Measurements from ENCODE around the gene SHB.

The SHB gene

GRCh38 chr9:37986001-37986400, 83.0 kb downstream of the SHB start:
- no peak for DNase-seq

DNA sequence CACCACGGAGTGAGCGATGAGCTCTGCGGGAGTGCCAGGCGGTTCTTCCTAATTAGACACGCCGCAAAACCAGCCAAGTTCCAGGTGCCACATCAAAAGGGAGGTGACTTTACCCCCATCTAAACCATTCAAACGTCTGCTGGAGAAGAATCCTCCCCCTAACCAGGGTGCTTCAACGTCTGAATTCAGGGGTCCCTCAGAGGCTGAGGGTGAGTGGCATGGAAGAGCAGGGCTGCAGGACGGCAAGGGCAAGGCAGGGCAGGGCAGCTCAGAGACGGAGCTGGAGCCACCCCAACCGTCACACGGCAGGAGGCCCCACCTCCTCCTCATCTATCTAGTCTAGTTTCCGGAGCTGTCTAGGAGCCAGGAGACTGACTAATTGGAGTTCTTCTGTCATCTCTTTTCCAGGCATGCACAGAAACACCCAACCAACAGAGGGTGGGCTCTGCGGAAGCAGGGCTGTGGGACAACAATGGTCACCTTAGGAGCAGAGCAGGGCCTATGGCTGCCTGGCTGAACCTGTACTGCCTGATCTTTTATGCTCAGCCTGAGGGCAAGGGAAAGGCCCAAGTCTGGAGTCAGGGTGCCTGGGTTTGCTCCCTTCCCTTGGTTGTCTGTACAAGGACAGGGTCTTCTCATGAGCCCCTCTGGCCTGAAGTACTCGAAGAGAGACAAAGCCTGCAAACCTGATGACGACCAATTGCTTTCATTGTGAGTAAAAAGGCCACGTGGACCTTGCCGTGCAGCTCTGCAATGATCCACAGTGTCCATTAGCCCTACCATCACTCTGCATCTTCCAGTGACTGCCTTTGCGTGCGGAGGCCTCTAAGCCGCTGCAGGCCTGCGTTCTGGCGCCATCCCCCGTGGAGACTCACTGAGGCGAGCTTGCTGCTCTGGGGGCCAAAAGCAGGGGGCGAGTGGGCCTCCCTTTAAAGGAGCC, 84.1 kb downstream of the SHB start:
- DNase-seq = peak; percentile 85

DNA sequence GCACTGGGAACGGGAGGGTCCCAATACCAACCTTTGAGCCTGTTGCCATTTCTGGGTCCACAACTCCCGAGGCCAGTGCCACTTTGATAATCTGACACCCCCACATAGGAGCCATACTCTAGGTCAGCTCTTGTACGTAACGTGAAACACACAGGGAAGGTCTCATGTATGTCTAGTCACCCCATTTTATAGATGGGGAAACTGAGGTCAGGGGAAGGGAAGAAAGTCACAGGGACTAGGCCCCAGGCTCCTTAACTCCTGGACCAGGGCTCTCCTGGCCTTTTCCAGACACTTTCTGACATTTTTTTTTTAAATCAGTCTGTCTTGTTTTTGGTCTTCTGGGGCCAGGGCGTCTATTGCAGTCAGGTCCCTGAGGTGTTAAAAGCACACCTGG, 84.8 kb downstream of the SHB start:
- DNase-seq = no peak

- no peak for DNase-seq
Observed at GRCh38 chr9:37983381-37984067, 85.5 kb downstream of the SHB start.

- peak; percentile 15 for DNase-seq
Observed at GRCh38 chr9:37979844-37980243, 89.2 kb downstream of the SHB start.

- DNase-seq = no peak
Observed at GRCh38 chr9:37978983-37979382, 90.0 kb downstream of the SHB start.

- DNase-seq = no peak
Observed at GRCh38 chr9:37978481-37978864, 90.6 kb downstream of the SHB start.

GRCh38 chr9:37977851-37978480, 91.1 kb downstream of the SHB start:
- no peak for DNase-seq

DNA sequence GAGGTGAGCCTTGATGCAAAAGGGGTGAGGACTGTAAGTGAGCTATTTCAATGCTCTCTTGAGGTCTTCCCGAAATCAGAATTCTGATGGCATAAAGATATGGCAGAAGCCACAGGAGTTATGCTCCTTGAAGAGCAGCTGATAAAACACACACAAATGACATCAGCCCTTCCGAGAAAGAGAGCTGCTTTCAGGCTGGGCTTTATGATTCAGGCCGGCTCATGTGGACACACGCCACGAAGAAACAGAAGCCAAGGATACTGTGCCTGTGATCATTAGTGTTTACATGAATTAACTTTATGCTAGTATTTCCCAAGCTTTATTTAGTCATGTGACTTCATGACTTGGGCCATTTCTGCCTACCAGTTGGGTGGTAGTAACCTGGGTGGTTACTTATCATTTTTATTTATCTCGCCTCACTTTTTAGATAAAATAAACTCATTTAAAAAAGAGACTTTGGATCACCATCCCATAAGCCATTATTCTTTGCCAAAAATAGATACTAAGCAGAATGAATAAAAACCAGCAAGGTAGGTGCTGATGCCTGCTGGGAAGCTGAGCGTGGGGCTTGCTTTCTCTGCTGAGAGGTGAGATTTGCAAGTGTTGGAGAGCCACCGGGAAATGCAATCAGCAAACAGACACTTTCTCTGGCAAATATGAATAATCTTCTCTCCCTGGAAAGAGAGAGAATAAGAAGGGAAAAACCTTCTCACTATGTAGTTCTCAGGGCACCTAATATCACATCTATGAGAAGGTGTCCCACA, 92.1 kb downstream of the SHB start:
- DNase-seq = peak; percentile 81

DNA sequence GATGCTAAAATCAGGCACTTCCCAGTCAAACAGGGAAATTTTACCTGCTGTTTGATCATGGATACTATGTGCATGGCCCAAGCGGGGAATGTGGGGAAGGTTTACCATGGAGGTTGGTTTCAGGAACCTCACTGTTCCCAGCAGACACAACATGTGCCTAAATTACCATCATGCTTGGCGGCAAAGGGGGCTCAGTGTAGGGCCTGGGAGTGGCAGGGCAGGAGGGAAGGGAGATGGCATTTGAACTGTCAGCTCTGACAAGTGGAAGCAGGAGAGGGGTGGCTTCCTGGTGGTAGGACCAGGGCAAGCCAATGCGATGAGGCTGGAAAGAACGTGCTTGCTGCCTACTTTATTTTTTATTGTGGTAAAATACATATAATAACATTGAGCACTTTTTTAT, 93.4 kb downstream of the SHB start:
- no peak for DNase-seq

DNA sequence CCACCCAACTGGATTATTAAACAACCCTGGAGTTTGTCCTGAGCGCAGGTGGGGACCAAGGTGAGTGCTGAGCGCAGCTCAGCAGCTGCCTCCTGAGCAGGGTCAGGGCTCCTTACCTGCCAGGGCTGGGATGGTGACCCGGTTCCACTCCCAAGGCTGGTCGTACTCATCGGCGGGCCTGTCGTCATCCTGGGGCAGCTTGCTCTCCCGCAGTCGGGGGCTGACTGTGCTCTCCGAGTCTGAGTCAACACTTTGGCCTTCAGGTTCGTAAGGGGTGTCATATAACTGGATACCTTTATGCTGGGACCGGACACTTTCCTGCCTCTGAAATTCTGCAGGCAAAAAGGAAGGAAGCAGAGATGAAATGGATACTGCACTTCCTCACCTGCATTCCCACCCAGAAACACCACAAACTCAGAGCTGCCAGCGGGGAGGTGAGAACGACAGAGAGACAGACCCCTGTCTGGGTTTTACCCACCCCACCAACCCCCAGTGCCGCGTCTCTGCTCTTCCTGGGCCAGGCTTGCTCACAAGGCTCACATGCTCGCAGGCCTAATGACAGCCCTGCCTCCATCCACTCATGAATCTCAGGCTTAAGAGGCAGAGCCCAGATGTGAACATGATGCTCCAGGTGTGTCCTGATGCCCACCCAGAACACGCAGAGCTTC, 94.4 kb downstream of the SHB start:
- DNase-seq = no peak

GRCh38 chr9:37972351-37972848, 96.6 kb downstream of the SHB start:
- DNase-seq = peak; percentile 25

GRCh38 chr9:37971691-37972090, 97.3 kb downstream of the SHB start:
- no peak for DNase-seq

DNA sequence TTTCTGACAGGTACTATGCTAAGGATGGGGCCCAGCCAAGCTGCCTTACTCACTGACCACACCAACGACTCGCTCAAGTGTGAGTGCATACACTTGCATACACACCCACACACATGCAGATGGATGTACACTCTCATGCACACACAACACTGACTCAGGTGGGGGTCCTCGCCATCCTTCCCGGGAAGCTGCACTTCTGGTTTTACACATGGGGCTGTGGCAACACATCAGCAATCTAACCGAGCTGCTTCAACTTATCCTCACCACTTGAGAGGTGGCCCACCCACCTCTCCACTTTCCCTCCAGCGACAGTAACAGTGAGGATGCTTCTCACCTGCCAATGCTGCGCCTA, 97.9 kb downstream of the SHB start:
- DNase-seq = no peak

- no peak for DNase-seq
Observed at GRCh38 chr9:37970301-37971107, 98.5 kb downstream of the SHB start.

DNA sequence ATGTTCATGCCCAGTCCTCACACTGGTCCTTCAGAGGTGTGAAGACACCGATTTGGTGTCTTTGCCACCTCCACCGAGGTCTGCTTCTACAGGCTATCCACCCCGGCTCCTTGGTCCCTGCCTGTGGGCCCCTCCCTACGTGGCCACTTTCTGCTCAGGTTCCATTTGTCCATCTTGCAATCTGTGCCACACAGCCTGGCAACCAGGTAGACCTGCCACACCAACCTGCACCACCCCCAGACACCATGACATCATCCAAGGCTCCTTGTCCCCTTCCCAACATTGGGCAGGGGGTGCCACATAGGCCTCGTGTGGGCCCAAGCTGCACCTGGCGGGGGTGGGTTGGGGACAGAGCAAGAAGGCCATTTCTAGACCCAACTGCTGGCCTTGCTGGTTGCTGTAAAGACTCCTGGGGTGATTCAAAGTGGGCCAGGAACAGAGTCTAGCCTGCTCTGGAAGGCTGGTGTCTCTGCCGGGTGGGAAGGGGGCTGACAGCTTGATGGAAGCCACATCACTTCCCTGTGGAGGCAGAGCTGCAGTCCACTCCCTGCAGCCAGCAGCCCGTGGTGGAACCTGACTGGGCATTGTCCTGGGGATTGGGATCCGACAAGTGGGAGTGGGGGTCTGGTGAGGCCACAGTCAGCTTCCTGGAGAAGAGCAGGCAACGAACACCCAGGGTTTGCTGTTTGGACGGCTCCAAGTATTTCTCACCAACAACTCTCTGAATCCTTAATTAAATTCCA, 99.3 kb downstream of the SHB start:
- DNase-seq = no peak

DNA sequence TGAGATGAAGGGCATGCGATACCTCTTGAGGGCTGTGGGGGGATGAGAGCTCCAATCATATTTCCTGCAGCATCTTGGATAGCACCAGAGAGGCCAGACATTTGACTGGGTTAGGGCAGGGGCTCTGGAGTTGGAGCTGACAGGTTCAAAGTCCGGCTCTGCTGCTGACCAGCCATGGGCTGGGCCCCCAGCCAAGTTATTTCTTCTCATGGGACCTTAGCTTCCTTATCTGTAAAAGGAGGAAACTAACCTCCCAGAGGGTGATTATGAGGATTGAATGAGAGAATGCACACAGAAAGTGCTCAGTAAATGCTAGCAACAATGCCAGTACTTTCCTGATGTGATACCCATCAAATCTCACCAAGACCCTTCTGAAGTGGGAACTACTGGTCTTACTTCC, 99.9 kb downstream of the SHB start:
- peak; percentile 42 for DNase-seq

GRCh38 chr9:37968228-37968701, 100.8 kb downstream of the SHB start:
- DNase-seq = peak; percentile 87

DNA sequence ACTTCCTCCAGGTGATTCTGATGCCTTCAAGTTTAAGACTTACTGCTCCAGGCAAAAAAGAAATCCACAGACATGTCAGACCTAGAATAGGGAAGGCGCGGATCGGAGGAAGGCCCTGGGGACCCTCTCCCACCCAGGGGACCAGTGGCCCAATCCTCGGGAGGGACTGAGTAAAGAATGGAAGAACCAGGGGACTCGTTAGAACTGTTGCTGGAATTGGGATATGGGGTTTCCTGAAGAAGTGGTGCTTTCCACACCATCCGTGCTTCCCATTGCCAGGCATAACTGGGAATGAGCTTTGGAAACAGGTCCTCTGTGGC, 101.3 kb downstream of the SHB start:
- no peak for DNase-seq

DNA sequence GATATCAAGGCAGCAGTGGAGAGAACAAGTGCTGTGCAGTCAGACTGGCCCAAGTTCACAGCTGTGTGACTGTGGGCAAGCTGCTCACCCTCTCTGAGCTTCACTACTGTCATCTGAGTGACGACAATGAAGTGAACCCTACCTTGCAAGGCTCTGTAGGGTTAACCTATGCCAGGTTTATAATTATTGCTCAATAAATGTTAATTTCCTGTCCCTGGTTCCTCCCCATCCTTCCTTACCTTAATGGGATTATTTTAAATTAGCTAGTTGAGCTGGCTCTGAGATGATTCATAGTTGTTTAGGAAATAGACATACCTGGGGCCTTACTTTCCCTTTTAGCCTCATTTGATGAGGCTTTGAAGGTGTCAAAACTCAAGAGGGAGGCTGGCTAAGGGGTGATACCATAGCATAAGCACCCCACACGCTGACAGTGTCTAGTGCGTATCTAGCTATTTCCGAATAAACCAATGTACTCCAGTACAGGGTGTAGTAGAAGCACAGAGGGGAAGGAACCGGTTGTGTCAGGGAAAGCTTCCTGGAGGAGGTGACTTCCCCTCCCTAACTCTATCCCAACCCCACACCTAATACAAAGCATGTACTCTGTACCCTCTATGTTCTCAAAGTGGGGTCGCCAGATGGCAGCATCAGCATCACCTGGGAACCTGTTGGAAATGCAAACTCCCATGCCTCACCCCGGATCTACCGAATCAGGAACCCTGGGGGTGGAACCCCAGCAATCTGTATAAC, 101.8 kb downstream of the SHB start:
- no peak for DNase-seq

Measured in fibroblast of skin of back (primary cell).